ENCODE data around the gene PRMT2. TPM values are rescaled to one million over a fixed set of nuclear protein-coding genes. Genes with fewer than 3 reads are reported as not detected.

The PRMT2 gene
- total RNA-seq, 1 experiment from 2014 or later = 53.7 TPM

DNA sequence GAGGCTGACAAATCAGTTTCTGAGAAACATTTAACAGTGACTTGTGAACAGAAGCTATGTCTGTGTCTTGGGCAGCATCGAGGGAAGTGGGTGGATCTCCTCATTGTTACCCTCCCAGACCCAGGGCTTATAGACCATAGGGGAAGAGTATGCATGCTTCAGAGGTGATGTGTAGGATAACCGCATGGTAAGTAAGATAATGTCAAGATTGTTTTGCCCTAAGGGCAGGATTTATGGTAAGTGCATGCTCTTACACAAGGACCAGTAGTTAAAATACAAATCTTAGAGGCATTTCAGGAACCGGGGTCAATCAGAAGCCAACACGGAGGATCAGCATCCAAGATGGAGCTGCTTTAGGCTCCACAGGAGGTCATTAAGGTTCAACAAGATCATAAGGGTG lies 7.7 kb upstream of the PRMT2 start:
- ChIA-PET CTCF (no interaction called here), POLR2A (no interaction called here)
- Mint-ChIP-seq H3K27ac (no peak overlapping the region), H3K9me3 (peaks cover 26% of the 10 kb centered on the region), H3K4me1 (peaks cover 8% of the 10 kb centered on the region), H3K4me3 (no peak overlapping the region), H3K36me3 (peaks cover 19% of the 10 kb centered on the region), H3K27me3 (ENCODE audit: low read depth) (no peaks in the 10 kb centered on the region; the same call in 1 of the 2 replicates)
- DNase-seq (ENCODE audit: low spot score) (no peak), ATAC-seq (no peak)
- TF ChIP-seq, protein P1, sequence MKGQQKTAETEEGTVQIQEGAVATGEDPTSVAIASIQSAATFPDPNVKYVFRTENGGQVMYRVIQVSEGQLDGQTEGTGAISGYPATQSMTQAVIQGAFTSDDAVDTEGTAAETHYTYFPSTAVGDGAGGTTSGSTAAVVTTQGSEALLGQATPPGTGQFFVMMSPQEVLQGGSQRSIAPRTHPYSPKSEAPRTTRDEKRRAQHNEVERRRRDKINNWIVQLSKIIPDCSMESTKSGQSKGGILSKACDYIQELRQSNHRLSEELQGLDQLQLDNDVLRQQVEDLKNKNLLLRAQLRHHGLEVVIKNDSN (CRISPR knock-in tag; IDR thresholded peaks at IDR 0.05) = no peak
- TF ChIP-seq ZBTB21 (CRISPR knock-in tag; IDR thresholded peaks at IDR 0.05; ENCODE audit: borderline replicate concordance) = no peak
- TF ChIP-seq MYBL2 (CRISPR knock-in tag; IDR thresholded peaks at IDR 0.05) = no peak
- TF ChIP-seq NFE2L1 (CRISPR knock-in tag; IDR thresholded peaks at IDR 0.05) = no peak
- no peak for TF ChIP-seq ZNF121 (CRISPR knock-in tag; IDR thresholded peaks at IDR 0.05)
- TF ChIP-seq, protein P2, sequence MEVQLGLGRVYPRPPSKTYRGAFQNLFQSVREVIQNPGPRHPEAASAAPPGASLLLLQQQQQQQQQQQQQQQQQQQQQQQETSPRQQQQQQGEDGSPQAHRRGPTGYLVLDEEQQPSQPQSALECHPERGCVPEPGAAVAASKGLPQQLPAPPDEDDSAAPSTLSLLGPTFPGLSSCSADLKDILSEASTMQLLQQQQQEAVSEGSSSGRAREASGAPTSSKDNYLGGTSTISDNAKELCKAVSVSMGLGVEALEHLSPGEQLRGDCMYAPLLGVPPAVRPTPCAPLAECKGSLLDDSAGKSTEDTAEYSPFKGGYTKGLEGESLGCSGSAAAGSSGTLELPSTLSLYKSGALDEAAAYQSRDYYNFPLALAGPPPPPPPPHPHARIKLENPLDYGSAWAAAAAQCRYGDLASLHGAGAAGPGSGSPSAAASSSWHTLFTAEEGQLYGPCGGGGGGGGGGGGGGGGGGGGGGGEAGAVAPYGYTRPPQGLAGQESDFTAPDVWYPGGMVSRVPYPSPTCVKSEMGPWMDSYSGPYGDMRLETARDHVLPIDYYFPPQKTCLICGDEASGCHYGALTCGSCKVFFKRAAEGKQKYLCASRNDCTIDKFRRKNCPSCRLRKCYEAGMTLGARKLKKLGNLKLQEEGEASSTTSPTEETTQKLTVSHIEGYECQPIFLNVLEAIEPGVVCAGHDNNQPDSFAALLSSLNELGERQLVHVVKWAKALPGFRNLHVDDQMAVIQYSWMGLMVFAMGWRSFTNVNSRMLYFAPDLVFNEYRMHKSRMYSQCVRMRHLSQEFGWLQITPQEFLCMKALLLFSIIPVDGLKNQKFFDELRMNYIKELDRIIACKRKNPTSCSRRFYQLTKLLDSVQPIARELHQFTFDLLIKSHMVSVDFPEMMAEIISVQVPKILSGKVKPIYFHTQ (CRISPR knock-in tag; IDR thresholded peaks at IDR 0.05) = no peak
- no peak for TF ChIP-seq JAZF1 (CRISPR knock-in tag; IDR thresholded peaks at IDR 0.05)
- no peak for TF ChIP-seq GRHL2 (CRISPR knock-in tag; IDR thresholded peaks at IDR 0.05; ENCODE audit: insufficient replicate concordance, severe bottlenecking)
- TF ChIP-seq, protein P3, sequence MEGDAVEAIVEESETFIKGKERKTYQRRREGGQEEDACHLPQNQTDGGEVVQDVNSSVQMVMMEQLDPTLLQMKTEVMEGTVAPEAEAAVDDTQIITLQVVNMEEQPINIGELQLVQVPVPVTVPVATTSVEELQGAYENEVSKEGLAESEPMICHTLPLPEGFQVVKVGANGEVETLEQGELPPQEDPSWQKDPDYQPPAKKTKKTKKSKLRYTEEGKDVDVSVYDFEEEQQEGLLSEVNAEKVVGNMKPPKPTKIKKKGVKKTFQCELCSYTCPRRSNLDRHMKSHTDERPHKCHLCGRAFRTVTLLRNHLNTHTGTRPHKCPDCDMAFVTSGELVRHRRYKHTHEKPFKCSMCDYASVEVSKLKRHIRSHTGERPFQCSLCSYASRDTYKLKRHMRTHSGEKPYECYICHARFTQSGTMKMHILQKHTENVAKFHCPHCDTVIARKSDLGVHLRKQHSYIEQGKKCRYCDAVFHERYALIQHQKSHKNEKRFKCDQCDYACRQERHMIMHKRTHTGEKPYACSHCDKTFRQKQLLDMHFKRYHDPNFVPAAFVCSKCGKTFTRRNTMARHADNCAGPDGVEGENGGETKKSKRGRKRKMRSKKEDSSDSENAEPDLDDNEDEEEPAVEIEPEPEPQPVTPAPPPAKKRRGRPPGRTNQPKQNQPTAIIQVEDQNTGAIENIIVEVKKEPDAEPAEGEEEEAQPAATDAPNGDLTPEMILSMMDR (IDR thresholded peaks at IDR 0.05) = no peak
- TF ChIP-seq, protein P4, sequence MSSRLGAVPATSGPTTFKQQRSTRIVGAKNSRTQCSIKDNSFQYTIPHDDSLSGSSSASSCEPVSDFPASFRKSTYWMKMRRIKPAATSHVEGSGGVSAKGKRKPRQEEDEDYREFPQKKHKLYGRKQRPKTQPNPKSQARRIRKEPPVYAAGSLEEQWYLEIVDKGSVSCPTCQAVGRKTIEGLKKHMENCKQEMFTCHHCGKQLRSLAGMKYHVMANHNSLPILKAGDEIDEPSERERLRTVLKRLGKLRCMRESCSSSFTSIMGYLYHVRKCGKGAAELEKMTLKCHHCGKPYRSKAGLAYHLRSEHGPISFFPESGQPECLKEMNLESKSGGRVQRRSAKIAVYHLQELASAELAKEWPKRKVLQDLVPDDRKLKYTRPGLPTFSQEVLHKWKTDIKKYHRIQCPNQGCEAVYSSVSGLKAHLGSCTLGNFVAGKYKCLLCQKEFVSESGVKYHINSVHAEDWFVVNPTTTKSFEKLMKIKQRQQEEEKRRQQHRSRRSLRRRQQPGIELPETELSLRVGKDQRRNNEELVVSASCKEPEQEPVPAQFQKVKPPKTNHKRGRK (CRISPR knock-in tag; IDR thresholded peaks at IDR 0.05; ENCODE audit: borderline replicate concordance) = no peak
- TF ChIP-seq, protein P5, sequence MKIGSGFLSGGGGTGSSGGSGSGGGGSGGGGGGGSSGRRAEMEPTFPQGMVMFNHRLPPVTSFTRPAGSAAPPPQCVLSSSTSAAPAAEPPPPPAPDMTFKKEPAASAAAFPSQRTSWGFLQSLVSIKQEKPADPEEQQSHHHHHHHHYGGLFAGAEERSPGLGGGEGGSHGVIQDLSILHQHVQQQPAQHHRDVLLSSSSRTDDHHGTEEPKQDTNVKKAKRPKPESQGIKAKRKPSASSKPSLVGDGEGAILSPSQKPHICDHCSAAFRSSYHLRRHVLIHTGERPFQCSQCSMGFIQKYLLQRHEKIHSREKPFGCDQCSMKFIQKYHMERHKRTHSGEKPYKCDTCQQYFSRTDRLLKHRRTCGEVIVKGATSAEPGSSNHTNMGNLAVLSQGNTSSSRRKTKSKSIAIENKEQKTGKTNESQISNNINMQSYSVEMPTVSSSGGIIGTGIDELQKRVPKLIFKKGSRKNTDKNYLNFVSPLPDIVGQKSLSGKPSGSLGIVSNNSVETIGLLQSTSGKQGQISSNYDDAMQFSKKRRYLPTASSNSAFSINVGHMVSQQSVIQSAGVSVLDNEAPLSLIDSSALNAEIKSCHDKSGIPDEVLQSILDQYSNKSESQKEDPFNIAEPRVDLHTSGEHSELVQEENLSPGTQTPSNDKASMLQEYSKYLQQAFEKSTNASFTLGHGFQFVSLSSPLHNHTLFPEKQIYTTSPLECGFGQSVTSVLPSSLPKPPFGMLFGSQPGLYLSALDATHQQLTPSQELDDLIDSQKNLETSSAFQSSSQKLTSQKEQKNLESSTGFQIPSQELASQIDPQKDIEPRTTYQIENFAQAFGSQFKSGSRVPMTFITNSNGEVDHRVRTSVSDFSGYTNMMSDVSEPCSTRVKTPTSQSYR (CRISPR knock-in tag; IDR thresholded peaks at IDR 0.05) = no peak
- TF ChIP-seq SMAD4 (CRISPR knock-in tag; IDR thresholded peaks at IDR 0.05) = no peak
- no peak for TF ChIP-seq HMGA2 (CRISPR knock-in tag; IDR thresholded peaks at IDR 0.05)

DNA sequence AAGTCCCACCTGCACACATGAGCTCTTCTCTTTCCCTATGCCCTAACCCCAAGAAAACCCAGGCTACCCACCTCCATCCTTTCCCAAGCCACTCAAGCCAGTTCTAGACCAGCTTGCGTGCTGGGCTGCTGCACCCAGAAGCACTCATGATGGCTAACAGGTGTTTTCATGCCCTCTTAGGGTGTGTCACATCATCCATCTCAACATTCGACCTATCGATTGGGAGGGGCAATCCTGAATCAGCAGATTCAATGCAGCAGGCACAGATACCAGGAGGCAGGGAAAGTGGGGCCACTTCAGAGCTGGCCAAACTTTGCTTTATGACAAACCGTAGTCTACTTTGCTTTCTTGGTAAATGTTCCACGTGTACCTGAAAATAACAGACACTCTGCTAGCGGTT lies 6.6 kb upstream of the PRMT2 start:
- no peak overlapping the region for H3K4me3 Mint-ChIP-seq
- H3K36me3 Mint-ChIP-seq = peaks cover 19% of the 10 kb centered on the region
- DNase-seq (ENCODE audit: low spot score) (no peak), ATAC-seq (no peak)
- H3K27me3 Mint-ChIP-seq (ENCODE audit: low read depth) = no peaks in the 10 kb centered on the region; the same call in 1 of the 2 replicates
- ChIA-PET POLR2A (no interaction called here), CTCF (no interaction called here)
- peaks cover 26% of the 10 kb centered on the region for H3K9me3 Mint-ChIP-seq
- H3K4me1 Mint-ChIP-seq = peaks cover 19% of the 10 kb centered on the region
- no peak overlapping the region for H3K27ac Mint-ChIP-seq
- TF ChIP-seq, protein P6, sequence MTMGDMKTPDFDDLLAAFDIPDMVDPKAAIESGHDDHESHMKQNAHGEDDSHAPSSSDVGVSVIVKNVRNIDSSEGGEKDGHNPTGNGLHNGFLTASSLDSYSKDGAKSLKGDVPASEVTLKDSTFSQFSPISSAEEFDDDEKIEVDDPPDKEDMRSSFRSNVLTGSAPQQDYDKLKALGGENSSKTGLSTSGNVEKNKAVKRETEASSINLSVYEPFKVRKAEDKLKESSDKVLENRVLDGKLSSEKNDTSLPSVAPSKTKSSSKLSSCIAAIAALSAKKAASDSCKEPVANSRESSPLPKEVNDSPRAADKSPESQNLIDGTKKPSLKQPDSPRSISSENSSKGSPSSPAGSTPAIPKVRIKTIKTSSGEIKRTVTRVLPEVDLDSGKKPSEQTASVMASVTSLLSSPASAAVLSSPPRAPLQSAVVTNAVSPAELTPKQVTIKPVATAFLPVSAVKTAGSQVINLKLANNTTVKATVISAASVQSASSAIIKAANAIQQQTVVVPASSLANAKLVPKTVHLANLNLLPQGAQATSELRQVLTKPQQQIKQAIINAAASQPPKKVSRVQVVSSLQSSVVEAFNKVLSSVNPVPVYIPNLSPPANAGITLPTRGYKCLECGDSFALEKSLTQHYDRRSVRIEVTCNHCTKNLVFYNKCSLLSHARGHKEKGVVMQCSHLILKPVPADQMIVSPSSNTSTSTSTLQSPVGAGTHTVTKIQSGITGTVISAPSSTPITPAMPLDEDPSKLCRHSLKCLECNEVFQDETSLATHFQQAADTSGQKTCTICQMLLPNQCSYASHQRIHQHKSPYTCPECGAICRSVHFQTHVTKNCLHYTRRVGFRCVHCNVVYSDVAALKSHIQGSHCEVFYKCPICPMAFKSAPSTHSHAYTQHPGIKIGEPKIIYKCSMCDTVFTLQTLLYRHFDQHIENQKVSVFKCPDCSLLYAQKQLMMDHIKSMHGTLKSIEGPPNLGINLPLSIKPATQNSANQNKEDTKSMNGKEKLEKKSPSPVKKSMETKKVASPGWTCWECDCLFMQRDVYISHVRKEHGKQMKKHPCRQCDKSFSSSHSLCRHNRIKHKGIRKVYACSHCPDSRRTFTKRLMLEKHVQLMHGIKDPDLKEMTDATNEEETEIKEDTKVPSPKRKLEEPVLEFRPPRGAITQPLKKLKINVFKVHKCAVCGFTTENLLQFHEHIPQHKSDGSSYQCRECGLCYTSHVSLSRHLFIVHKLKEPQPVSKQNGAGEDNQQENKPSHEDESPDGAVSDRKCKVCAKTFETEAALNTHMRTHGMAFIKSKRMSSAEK (CRISPR knock-in tag; IDR thresholded peaks at IDR 0.05; ENCODE audit: borderline replicate concordance) = no peak
- TF ChIP-seq, protein P7, sequence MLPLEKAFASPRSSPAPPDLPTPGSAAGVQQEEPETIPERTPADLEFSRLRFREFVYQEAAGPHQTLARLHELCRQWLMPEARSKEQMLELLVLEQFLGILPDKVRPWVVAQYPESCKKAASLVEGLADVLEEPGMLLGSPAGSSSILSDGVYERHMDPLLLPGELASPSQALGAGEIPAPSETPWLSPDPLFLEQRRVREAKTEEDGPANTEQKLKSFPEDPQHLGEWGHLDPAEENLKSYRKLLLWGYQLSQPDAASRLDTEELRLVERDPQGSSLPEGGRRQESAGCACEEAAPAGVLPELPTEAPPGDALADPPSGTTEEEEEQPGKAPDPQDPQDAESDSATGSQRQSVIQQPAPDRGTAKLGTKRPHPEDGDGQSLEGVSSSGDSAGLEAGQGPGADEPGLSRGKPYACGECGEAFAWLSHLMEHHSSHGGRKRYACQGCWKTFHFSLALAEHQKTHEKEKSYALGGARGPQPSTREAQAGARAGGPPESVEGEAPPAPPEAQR (CRISPR knock-in tag; IDR thresholded peaks at IDR 0.05) = no peak
- TF ChIP-seq TP53 (CRISPR knock-in tag; IDR thresholded peaks at IDR 0.05) = no peak
- TF ChIP-seq, protein P4 (CRISPR knock-in tag; IDR thresholded peaks at IDR 0.05; ENCODE audit: borderline replicate concordance) = no peak
- TF ChIP-seq ELF4 (CRISPR knock-in tag; IDR thresholded peaks at IDR 0.05; ENCODE audit: low read depth) = no peak
- TF ChIP-seq KAT7 (CRISPR knock-in tag; IDR thresholded peaks at IDR 0.05; ENCODE audit: borderline replicate concordance) = no peak
